ENCODE data around the gene HSPBAP1. TPM values are rescaled to one million over a fixed set of nuclear protein-coding genes. Genes with fewer than 3 reads are reported as not detected.

Gene HSPBAP1
- total and polyA plus RNA-seq, 9 of the 15 experiments (the other 6 are each of a cell fraction or from before 2014, with no cell fraction given): 2.1 to 4.5 (median 3.4) TPM

- Histone ChIP-seq H4K20me1 (replicated peaks; ENCODE audit: control insufficient read depth, insufficient read depth, low read length) (no peaks in the 10 kb centered on the region), H3K27ac (ENCODE audit: extremely low read depth, low read depth, low read length) (no peak overlapping the region), H3K36me3 (ENCODE audit: control insufficient read depth, insufficient read depth, low read length) (peaks cover 20% of the 10 kb centered on the region; the same call in 2 of the 3 replicates), H2AFZ (ENCODE audit: low read depth, low read length) (no peak overlapping the region), H3K9me1 (ENCODE audit: control insufficient read depth, insufficient read depth, low read length) (no peaks in the 10 kb centered on the region), H3K79me2 (ENCODE audit: control insufficient read depth, insufficient read depth, low read length) (no peaks in the 10 kb centered on the region), H3K4me3 (no peak overlapping the region), H3K9ac (ENCODE audit: insufficient read depth in 1 of 2, low read depth in 2 of 2, low read length in 2 of 2) (no peak overlapping the region), H3K4me1 (replicated peaks in 1 of 2; ENCODE audit: control insufficient read depth in 2 of 2, insufficient read depth in 2 of 2, low read length in 2 of 2) (no peaks in the 10 kb centered on the region), H3K27me3 (ENCODE audit: control insufficient read depth in 2 of 2, insufficient read depth in 2 of 2, low read length in 2 of 2) (no peaks in the 10 kb centered on the region), H3K4me2 (ENCODE audit: insufficient read depth, low read length) (no peak overlapping the region), H3K9me3 (replicated peaks; ENCODE audit: control insufficient read depth, insufficient read depth, low read depth, low read length) (no peaks in the 10 kb centered on the region)
- intact Hi-C loops (cut with micrococcal nuclease): no loop called here
- no TSS peak for BruUV-seq (replicated peaks)
- in situ Hi-C loops (cut with MboI): no loop called here
- DNase-seq (ENCODE audit: extremely low read depth in 1 of 4, low spot score in 3 of 4) (no peak), FAIRE-seq (no peak), ATAC-seq (no peak)
- CTCF ChIA-PET (ENCODE audit: low intra/inter-chr PET ratio): no interaction called here
- WGBS (ENCODE audit: insufficient coverage, low coverage, missing lambda C conversion rate): 80% methylated on average over 4 of the region's 4 CpGs
- no peak for TF ChIP-seq ZNF431 (CRISPR knock-in tag; IDR thresholded peaks at IDR 0.05)
- no peak for TF ChIP-seq NFXL1 (CRISPR knock-in tag; IDR thresholded peaks at IDR 0.05)
- no peak for TF ChIP-seq PYGO2 (tag; IDR thresholded peaks at IDR 0.05)
- no peak for TF ChIP-seq FOXM1 (IDR thresholded peaks at IDR 0.05; ENCODE audit: low read depth)
- TF ChIP-seq FOXM1 (CRISPR knock-in tag; IDR thresholded peaks at IDR 0.05; ENCODE audit: low read depth): no peak
- TF ChIP-seq ATF6 (CRISPR knock-in tag; IDR thresholded peaks at IDR 0.05): no peak
- no peak for TF ChIP-seq WHSC1 (IDR thresholded peaks at IDR 0.05; ENCODE audit: low read length)
- no peak for TF ChIP-seq HMBOX1 (IDR thresholded peaks at IDR 0.05)
- no peak for TF ChIP-seq BRCA1 (IDR thresholded peaks at IDR 0.05)
- TF ChIP-seq BRCA1 (CRISPR knock-in tag; IDR thresholded peaks at IDR 0.05): no peak
- TF ChIP-seq U2AF2 (optimal IDR thresholded peaks at IDR 0.05; ENCODE audit: low read depth, low read length): no peak
- no peak for TF ChIP-seq MEIS2 (IDR thresholded peaks at IDR 0.05; ENCODE audit: partially characterized antibody)
- TF ChIP-seq, protein P1, sequence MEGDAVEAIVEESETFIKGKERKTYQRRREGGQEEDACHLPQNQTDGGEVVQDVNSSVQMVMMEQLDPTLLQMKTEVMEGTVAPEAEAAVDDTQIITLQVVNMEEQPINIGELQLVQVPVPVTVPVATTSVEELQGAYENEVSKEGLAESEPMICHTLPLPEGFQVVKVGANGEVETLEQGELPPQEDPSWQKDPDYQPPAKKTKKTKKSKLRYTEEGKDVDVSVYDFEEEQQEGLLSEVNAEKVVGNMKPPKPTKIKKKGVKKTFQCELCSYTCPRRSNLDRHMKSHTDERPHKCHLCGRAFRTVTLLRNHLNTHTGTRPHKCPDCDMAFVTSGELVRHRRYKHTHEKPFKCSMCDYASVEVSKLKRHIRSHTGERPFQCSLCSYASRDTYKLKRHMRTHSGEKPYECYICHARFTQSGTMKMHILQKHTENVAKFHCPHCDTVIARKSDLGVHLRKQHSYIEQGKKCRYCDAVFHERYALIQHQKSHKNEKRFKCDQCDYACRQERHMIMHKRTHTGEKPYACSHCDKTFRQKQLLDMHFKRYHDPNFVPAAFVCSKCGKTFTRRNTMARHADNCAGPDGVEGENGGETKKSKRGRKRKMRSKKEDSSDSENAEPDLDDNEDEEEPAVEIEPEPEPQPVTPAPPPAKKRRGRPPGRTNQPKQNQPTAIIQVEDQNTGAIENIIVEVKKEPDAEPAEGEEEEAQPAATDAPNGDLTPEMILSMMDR (IDR thresholded peaks at IDR 0.05 in 2 of 3, conservative IDR thresholded peaks at IDR 0.05 in 1 of 3; ENCODE audit: insufficient read depth in 2 of 3, low read depth in 1 of 3, low read length in 3 of 3): no peak
- POLR2A ChIA-PET: interaction anchor here (0.7 kb wide), 1 partner anchor 29 kb away, joined by 3 read pairs; no protein-coding TSS in a partner anchor
These were observed 102.4 kb downstream of the HSPBAP1 start for GRCh38 chr3:122691195-122691594.
